Measurements from ENCODE around the gene ZDHHC4.
A peak's percentile ranks its signal among the peaks of the same experiment; 100 is the strongest.

Gene ZDHHC4

DNA sequence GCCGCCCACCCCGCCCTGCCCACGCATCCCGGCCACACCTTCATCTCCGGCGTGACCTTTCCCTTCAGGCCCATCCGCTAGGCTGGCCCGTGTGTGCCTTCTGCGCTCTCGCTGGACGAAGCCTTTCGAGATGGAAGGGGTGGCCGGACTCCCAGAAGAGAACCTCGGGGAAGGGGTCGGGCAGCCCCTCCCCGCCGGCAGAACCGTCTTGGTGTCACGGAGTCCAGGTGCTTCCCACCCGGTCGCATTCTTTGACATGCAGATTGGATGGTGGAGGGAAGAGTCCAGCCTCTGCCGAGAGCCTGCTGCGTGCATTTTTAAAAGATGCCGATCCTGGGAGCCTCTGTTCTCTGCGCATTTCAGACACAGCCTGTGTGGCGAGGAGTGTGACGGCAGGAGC lies 30.8 kb downstream of the ZDHHC4 start:
- DNase-seq: no peak

DNA sequence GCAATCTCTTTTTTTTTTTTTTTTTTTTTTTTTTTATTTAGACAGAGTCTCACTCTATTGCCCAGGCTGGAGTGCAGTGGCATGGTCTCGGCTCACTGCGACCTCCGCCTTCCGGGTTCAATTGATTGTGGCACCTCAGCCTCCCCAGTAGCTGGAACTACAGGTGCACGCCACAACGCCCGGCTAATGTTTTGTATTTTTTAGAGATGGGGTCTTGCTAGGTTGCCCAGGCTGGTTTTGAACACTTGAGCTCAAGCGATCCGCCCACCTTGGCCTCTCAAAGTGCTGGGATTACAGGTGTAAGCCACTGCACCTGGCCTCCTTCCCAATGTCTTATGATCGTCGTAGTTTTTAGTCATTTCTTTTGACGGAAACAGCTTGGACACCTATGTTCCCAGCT lies 31.5 kb downstream of the ZDHHC4 start:
- DNase-seq: no peak

DNA sequence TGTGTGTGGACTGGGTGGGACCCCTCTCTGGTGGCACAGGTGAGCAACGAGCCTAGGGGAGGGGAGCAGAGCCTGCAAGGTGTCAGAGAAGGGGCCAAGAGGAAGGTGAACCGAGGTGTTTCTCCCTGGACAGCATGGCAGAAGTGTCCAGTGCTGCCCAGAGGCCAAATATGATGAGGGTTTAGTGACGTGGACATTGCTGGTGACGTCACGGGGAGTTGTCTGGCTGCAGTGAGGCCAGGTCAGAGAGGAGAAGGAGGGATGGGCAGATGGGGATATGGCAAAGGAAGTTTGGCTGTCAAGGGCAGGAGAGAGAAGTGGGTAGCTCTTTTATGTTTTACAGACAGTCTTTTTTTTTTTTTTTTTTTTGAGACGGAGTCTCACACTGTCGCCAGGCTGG lies 35.6 kb downstream of the ZDHHC4 start:
- no peak for DNase-seq

DNA sequence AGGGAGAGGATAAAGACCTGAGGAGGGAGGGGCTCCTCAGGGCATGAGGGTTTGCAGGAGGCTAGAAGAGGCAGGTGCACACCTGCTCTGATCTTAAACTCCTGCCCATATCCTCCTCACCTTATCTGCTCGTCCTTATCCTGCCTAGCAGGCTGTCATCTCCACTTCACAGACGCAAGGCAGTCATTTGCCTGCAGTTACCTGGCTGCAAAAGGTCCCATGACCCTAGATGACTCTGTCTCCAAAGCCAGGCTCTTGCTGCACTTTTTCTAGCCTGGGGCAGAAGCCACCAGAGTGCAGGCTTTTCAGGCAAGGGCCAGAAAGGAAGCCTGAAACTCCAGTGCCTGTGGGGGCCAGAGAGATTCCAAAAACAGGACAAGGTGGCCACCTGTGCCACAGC lies 36.5 kb downstream of the ZDHHC4 start:
- DNase-seq: no peak

DNA sequence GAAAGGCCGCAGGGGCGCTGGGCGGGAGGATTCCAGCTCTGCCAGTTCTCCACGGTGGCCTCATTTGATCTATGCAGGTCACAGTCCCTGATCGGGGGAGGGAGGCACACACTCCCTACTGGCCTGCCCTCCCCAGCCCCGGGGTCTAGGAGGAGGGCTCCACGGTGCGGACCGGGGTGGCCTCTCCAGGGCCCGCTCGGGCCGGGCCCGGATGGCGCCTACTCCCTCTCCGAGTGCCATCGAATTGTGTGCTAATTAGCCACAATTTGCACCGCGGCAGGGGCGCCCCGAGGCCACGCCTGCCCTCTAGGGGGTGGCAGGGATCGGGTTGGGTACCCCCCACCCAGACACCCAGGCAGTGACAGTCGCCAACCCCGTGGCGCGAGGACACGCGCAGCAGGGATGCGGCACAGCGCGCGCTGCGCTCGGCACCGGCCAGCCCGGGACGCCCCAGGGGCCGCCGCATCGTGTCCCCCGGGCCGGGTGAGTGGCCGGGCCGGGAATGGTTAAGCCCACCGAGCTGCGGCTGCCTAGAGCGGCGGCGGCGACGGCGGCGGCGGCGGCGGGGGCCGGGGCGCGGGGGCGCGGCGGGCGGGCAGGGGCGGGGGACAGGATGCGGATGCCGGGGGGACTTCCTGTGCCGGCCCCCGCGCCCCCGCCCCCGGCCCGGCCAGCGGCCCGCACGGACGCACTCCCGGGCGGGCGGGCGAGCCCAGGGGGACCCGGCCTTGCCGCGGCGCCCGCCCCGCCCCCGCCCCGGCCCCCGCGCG lies 37.9 kb downstream of the ZDHHC4 start, which contains the start of gene ZNF853:
TSS of gene ZNF853 (plus strand) at position 658 of the 770 bp plus-strand sequence. CDS start 565 bp downstream, outside the sequence.
- DNase-seq: no peak

DNA sequence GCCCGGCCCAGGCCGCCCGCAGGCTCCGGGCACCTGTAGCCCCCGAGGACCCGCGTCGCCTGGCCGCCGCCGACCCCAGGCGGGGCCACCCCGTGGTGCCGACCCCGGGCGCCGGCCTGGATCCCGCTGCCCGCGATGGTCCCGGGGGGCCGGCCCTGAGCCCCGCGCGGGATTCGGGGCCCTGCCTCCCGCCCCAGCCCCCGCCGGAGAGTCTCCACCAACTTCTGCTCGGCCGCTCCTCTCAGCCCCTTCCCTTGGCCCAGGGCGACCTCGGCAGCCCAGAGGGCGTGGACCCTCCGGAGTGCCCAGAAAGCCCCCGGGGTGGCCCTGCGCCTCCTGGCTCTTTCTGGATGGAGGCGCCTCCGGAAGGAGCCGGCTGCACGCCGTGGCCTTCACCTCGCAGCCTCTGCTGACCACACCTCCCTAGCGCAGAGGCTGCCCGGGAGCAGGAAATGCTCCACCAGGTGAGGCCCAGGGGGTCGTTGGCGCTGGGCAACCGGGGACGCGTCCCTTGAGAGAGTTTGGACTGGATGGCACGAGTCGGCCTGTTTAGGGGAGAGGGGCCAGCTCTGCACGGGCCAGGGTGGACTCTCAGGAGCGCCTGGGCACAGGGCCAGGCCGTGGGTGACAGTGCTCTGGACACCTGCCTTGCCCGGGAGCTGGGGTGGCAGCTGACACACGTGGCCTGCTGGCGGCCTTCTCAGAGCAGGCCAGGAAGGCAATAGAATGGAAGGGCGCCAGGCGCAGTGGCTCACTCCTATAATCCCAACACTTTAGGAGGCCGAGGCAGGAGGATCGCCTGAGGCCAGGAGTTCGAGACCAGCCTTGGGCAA lies 38.7 kb downstream of the ZDHHC4 start:
- no peak for DNase-seq

DNA sequence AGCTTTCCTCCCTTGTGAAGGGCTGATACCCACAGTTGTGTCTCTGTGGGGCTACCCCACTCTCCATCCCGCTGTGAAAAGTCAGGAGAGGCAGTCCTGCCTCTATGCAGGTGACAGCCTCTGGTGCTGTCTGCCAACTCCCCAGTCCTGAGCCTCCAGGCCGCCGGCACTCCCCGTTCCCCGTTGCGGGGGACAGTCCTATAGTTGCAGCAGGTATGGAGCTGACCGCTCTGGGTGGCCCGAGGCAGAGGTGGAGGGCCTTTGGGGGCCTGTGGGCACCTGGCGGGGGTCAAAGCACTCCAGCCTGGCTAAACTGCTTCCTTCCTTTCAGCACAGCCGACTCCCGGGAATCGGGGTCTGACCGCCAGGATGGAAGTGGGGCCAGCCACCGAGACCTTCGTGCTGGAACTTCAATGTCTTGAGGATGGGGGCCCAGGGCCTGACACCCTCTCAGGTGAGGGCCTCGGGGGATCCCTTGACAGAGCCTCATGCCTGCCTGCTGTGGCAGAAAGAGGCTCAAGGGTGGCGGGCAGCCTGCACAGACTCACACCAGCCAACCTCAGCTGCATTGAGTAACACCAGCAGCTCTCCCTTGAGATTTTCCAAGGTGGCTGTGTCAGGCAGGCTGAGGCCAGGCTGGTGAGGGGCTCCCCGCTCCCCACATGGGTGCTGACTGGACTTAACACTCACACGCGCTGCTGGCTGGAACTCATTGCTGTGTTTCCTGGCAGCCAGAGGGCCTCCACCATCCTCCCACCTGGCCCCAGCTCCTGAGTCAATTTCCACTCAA lies 39.8 kb downstream of the ZDHHC4 start:
- no peak for DNase-seq

DNA sequence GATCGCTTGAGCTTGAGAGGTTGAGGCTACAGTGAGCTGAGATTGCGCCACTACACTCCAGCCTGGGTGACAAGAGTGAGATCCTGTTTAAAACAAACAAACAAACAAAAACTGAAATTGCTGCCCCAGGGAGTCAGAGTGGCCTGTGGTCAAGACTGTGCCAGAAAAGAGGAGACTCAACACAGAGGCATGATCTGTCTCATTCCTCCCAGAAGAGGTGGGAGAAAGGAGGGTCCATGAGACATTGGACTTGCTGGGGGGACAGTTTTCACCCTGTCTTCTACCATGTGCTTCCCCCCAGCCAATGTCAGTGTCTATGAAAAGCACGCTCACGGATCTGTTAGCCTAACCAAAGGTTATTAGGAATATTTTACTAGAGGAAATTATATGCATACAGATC lies 41.4 kb downstream of the ZDHHC4 start:
- no peak for DNase-seq

DNA sequence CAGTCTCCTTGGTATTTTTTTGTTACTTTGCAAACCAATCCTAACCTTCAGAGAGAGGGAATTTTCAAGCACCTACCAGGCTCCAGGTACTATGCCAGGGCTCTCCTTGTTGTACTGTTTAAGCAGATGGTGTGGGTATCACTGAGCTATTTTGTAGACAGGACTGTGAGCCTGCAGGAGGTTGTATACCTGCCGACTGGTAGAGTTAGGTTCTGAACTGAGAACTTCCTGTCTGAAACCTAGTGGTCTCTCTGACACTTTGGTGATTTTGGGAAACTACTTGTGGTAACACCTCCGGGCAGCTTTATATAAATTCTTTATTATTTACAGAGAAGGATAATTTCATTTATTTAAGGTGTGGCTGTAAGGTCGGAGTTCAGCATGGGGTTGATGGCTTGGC lies 42.7 kb downstream of the ZDHHC4 start:
- no peak for DNase-seq

DNA sequence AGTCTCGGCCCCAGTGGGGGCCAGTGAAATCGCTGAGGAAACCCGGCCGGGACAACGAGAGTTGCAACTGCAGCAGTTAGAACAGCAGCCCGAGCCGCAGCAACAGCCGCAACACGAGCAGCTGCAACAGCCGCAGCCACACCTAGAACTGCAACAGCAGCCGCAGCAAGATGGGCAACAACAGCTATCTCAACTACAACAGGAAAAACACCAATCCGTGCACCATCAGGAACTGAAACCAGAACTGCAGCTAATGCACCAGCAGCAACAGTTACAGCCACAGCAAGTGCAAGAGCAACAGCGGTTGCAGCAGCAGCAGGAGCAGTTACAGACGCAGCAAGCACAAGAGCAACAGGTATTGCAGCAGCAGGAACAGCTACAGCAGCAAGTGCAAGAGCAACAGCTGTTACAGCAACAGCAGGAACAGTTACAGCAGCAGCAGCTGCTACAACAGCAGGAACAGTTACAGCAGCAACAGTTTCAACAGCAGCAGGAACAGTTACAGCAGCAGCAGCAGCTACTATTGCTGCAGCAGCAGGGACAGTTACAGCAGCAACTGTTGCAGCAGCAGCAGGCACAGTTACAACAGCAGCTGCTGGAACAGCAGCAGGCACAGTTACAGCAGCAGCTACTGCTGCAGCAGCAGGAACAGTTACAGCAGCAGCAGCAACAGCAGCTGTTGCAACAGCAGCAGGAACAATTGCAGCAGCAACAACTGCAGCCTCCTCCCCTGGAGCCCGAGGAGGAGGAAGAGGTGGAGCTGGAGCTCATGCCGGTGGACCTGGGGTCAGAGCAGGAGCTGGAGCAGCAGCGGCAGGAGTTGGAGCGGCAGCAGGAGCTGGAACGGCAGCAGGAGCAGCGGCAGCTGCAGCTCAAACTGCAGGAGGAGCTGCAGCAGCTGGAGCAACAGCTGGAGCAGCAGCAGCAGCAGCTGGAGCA lies 44.2 kb downstream of the ZDHHC4 start:
- peak; percentile 76 for DNase-seq

DNA sequence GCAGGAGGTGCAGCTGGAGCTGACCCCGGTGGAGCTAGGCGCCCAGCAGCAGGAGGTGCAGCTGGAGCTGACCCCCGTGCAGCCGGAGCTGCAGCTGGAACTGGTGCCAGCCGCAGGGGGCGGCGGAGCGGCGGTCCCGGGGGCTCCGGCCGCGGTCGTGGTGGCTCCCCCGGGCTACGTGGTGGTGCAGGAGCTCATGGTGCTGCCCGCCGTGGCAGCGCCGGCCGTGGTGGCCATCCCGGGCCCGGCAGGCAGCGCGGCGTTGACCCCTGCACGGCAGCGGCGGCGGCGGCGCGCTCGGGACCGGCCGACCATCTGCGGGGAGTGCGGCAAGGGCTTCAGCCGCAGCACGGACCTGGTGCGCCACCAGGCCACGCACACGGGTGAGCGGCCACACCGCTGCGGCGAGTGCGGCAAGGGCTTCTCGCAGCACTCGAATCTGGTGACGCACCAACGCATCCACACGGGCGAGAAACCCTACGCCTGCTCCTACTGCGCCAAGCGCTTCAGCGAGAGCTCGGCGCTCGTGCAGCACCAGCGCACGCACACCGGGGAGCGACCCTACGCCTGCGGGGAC lies 45.0 kb downstream of the ZDHHC4 start:
- no peak for DNase-seq

DNA sequence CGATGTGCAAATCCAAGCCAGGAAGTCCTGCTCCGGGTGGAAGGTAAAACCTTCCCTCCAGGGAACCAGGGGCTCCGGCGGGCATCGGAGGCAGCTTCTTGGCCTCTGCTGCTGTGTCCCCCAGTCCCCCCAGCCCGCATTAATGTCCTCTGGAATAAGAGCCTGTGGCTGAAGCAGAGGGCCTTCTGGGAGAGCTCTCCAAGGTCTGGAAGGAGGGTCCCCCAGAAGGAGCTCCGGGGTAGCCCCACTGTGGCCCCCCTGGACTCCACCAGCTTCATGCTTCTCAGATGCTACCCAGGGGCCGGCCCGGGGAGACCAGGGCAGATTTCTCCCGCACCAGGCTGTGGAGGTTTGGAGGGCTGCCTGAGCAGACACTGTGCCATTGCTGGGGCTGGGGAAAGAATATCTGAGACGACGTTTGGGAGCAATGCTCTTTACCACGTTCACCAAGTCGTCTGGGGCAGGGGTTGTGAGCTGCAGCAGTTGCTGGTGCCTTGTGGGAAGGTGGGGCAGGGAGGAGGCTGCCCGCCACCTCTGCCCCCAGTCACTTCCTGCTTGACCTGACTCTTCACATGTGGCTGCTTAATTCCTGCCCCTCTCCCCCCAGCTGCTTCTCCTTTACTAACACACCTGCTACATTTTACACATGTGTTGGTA lies 46.5 kb downstream of the ZDHHC4 start:
- DNase-seq: peak; percentile 0

DNA sequence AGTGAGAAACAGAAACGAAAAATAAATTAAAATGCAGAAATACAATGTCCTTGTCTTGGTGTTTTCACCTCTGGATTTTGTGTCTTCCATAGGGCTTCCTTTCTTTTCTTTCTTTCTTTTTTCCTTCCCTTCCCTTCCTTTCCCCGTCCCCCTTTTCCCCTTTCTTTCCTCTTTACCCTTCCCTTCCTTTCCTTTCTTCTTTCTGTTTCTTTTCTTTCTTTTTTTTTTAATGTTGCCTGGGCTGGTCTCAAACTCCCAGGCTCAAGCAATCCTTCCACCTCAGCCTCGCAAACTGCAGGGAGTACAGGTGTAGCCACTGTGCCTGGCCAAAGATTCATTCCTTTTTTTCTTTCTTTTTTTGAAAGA lies 47.0 kb downstream of the ZDHHC4 start:
- DNase-seq: no peak

DNA sequence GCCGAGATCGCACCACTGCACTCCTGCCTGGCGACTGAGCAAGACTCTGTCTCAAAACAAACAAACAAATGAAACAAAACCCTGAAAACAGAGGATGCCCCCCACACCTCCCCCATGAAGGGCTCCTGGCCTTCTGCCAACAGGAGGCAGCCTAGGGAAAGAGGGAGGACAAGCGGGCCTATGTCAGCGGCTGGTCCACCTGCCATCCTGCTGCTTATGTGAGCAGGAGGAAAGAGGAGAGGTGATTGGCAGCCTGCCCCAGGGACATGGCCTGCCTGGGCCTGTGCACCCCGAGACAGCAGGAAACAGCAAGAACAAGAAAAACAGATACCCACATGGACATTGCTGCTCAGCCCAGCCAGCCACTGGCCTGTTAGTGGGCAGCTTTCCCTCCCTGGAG lies 50.8 kb downstream of the ZDHHC4 start:
- no peak for DNase-seq

DNA sequence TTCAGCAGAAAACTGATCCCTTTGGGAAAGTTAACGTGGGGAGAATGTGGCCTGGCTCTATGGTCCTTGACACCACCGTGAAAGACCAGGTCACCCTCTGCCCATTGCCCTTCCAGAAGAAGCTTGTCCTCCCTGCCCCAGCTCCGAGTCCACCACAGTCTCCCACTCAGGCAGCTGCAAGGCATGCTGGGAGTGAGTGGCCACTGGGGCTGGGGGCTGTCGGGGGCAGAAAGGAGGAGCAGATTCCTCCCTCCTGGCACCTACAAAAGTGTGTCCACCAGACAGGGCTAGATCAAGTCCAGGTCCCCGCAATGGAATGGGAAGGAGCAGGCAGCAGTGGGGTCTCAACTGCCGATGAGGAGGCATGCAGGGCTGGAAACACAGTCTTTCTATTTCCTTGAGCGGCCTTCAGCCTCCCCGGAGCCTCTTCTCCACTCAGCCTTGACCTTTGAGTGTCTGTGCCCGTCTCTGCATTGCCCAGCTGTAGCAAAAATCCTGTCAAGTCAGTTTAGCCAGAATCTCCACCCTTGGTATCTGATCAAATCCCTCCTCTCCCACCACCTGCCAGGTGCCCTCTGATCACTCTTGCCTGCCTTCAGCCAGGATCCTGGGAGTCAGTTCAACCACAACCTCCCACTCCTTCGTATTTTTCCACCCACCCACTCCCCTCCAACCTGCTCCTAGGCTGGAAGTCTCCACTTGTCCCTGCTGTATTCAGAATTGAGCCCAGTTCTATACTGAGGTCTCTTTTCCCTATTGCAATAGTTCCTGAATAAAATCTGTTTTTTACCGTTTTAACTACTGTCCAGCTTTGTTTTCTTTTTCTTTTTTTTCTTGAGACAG lies 53.0 kb downstream of the ZDHHC4 start:
- DNase-seq: no peak

DNA sequence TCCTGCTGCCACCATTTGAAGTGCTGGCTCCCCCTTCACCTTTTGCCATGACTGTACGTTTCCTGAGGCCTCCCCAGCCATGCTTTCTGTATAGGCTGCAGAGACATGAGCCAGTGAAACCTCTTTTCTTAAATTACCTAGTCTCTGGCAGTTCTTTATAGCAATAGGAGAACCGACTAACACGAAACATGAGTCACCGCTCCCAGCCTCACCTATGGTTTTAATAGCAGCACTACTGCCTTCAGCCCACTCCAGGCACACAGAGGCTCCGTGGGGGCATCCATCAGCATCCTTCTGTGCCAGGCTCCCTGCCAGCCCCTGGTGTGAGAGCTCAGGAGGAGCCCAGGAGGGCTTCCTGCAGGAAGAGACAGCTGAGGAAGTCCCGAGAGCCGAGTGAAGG lies 54.4 kb downstream of the ZDHHC4 start:
- DNase-seq: no peak

DNA sequence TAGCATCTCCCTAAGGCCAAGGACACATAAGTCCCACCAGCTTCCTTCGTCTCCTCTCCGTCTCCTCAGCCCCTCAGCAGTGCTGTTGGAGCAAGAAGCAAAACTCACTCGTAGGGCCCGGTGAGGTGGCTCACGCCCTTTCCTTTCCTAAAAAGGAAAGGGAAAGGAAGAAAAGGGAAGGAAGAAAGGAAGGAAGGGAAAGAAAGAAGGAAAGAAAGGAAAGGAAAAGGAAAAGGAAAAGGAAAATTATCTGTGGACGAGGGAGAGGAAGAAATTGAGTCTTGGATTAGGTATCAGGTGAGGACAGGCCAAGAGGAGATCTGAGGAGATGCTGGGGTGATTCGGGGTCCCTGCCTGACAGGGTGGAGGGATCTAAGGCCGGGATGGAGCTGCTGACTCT lies 56.8 kb downstream of the ZDHHC4 start:
- DNase-seq: no peak

DNA sequence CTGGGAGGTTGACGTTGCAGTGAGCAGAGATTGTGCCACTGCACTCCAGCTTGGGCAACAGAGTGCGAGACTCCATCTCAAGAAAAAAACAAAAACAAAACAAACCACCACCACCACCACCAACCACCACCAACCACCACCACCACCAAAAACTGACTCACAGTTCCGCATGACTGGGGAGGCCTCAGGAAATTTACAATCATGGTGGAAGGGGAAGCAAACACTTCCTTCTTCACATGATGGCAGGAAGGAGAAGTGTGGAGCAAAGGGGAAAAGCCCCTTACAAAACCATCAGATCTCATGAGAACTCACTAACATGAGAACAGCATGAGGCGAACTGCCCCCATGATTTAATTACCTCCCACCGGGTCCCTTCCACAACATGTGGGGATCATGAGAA lies 57.7 kb downstream of the ZDHHC4 start:
- DNase-seq: peak; percentile 79

DNA sequence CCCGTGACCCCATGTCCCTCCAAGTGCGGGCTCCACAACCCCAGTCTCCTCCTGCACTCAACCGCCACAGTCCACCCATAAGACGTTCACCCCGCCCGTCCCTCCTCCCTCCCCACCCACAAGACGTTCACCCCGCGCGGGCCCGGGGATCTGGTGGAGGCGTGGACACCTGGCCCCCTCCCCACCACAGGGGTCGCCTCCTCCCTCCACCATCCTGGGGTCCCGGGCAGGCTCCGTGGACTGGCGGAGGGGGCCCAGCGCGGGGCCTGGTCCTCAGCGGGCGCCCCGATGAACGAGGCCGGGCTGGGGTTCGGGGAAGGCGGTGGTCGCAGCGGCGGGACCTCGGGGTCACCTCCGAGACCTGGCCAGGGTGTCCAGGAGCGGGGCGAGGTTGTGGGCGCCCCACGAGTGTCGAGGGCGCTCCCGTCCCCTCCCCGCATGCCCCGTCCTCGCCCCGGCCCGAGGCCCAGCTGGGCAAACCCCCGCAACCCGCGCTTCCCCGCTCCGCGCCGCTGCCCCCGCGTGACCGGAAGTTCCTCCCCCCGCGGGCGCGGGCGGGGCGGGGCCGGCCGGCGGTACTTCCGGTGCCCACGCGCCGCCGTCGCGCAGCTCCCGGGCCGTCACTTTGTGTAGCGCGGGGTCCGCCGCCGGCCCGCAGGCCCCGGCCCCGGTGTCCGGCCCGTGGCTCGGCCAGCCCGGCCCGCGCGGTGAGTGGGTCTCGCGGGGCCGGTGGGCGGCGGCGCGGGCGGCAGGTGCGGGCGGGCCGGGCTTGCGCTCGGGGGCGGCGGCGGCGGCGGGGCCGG lies 59.7 kb downstream of the ZDHHC4 start, which contains the start of gene ZNF316:
TSS of gene ZNF316 (plus strand) at position 578 of the 803 bp plus-strand sequence. CDS start 5,092 bp downstream, outside the sequence.
- DNase-seq: peak; percentile 26
